Measurements from ENCODE around the gene CCNY. TPM values are rescaled to one million over a fixed set of nuclear protein-coding genes. Genes with fewer than 3 reads are reported as not detected.
A peak's percentile ranks its signal among the peaks of the same experiment; 100 is the strongest.

CCNY gene
- total RNA-seq, result 10 to 100 TPM; 60.9 to 68.1 TPM
- polyA plus RNA-seq (ENCODE audit: insufficient read length in 6 of 6), result 10 to 100 TPM; 79.4 to 87.6 (median 83.5) TPM
- long read RNA-seq, donor 1, transcript CCNY-203 (10 exons, 3,960 nt), result major isoform, 19 of 63 reads
- long read RNA-seq, donor 1, partial matches to known transcripts, result 44 of 63 reads
- long read RNA-seq, donor 1, other reads (novel, unspliced or antisense), result 0 of 63 reads
- long read RNA-seq, donor 2, full-length matches to known transcripts, result 19 of 19 reads
- long read RNA-seq, donor 2, partial matches to known transcripts, result 0 of 19 reads
- long read RNA-seq, donor 2, other reads (novel, unspliced or antisense), result 0 of 19 reads
- long read RNA-seq, donor 3, transcript CCNY-203 (10 exons, 3,960 nt), result major isoform, 11 of 11 reads
- long read RNA-seq, donor 3, partial matches to known transcripts, result 0 of 11 reads
- long read RNA-seq, donor 3, other reads (novel, unspliced or antisense), result 0 of 11 reads
- long read RNA-seq, donor 4, partial matches to known transcripts, result 0 of 2 reads
- long read RNA-seq, donor 4, other reads (novel, unspliced or antisense), result 2 of 2 reads
- long read RNA-seq, donor 5, full-length matches to known transcripts, result 16 of 41 reads
- long read RNA-seq, donor 5, partial matches to known transcripts, result 25 of 41 reads
- long read RNA-seq, donor 5, other reads (novel, unspliced or antisense), result 0 of 41 reads
- long read RNA-seq, donor 6, full-length matches to known transcripts, result 11 of 11 reads
- long read RNA-seq, donor 6, partial matches to known transcripts, result 0 of 11 reads
- long read RNA-seq, donor 6, other reads (novel, unspliced or antisense), result 0 of 11 reads
- long read RNA-seq, donor 7, partial matches to known transcripts, result 0 of 4 reads
- long read RNA-seq, donor 7, other reads (novel, unspliced or antisense), result 0 of 4 reads
- long read RNA-seq, donor 8, full-length matches to known transcripts, result 15 of 27 reads
- long read RNA-seq, donor 8, partial matches to known transcripts, result 12 of 27 reads
- long read RNA-seq, donor 8, other reads (novel, unspliced or antisense), result 0 of 27 reads
- long read RNA-seq, donor 9, result 0 reads
- long read RNA-seq, donor 10, partial matches to known transcripts, result 0 of 3 reads
- long read RNA-seq, donor 10, other reads (novel, unspliced or antisense), result 1 of 3 reads
- long read RNA-seq, donor 11, transcript CCNY-203 (10 exons, 3,960 nt), result major isoform, 25 of 47 reads
- long read RNA-seq, donor 11, partial matches to known transcripts, result 22 of 47 reads
- long read RNA-seq, donor 11, other reads (novel, unspliced or antisense), result 0 of 47 reads
- long read RNA-seq, donor 12, transcript CCNY-203 (10 exons, 3,960 nt), result major isoform, 15 of 15 reads
- long read RNA-seq, donor 12, partial matches to known transcripts, result 0 of 15 reads
- long read RNA-seq, donor 12, other reads (novel, unspliced or antisense), result 0 of 15 reads

DNA sequence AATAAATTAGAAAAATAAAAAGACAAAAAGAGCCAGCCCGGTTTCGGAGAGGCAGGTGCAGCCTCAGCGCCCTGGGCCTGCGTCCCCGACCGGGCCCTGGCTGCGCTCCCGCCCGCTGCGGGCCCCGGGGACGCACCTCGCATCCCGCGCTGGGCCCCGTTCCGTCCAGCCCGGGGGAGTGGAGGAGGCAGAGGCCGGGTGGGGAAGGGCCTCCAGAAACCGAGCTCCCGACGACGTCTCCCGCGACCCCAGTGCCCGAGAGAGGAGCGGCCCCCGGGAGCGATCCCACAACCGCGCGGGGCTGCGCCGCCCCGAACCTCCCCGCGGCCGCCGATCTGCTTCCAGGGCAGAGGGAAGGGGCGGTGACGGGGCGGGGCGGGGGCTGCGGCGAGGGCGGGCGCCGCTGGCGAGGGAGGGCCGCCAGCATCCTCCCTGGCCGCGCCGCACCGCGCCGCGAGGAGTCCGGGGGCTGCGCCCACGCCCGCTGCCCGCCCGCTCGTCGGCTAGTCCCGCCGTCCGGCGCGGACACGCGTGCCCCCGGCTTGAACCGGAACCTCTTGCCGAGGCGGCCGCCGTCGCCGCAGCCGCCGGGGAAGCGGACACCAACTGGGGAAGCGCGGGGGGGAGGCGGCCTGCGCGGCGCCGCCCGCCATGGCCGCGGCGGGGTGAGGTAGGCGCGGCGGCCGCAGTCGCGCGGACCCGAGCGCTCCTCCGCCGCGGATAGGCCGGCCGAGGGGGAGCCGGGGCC, at the start of gene CCNY:
Gene CCNY (plus strand): TSS at position 426 of the 748 bp plus-strand sequence. CDS start 545 bp downstream, outside the sequence.
- Histone ChIP-seq H3K4me1 (peaks cover 26 to 74% of the 10 kb centered on the region in 2 donors), H3K4me3 (peak within 1 kb of the TSS; percentile 87 to 90), H3K27ac (peak within 1 kb of the TSS; percentile 84 to 87), H3K36me3 (no peaks in the 10 kb centered on the region), H3K9me3 (no peaks in the 10 kb centered on the region), H3K27me3 (no peaks in the 10 kb centered on the region)
- ATAC-seq (peak; percentile 86), DNase-seq (peak; percentile 66 to 96 (median 81))
- intact Hi-C loops (cut with DNase I), result no loop called here
- TF ChIP-seq, protein P1, sequence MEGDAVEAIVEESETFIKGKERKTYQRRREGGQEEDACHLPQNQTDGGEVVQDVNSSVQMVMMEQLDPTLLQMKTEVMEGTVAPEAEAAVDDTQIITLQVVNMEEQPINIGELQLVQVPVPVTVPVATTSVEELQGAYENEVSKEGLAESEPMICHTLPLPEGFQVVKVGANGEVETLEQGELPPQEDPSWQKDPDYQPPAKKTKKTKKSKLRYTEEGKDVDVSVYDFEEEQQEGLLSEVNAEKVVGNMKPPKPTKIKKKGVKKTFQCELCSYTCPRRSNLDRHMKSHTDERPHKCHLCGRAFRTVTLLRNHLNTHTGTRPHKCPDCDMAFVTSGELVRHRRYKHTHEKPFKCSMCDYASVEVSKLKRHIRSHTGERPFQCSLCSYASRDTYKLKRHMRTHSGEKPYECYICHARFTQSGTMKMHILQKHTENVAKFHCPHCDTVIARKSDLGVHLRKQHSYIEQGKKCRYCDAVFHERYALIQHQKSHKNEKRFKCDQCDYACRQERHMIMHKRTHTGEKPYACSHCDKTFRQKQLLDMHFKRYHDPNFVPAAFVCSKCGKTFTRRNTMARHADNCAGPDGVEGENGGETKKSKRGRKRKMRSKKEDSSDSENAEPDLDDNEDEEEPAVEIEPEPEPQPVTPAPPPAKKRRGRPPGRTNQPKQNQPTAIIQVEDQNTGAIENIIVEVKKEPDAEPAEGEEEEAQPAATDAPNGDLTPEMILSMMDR (IDR thresholded peaks at IDR 0.05), result no peak

DNA sequence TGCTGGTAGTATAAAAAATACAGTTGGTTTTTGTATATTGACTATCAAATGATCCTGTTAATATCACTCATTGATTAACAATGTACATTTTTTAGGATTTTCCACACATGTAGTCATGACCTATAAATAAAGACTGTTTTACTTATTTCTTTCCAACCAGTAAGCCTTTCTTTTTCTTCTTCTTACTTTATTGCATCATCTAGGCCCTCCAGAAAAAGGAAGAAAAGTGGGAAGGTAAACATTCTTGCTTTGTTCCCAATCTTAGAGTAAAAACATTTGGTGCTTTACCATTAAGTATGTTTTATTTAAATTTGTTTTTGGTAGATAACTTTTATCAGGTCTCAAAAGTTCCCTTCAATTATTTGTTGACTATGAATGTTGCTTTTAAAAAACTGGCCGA, 47.1 kb upstream of the CCNY start:
- Histone ChIP-seq H3K27me3 (no peaks in the 10 kb centered on the region), H3K36me3 (no peaks in the 10 kb centered on the region), H3K27ac (no peak overlapping the region), H3K4me3 (no peak overlapping the region), H3K9me3 (no peaks in the 10 kb centered on the region), H3K4me1 (no peaks in the 10 kb centered on the region)
- no peak for DNase-seq
- TF ChIP-seq, protein P1 (IDR thresholded peaks at IDR 0.05), result no peak
- intact Hi-C loops (cut with DNase I), result no loop called here
- no peak for ATAC-seq

DNA sequence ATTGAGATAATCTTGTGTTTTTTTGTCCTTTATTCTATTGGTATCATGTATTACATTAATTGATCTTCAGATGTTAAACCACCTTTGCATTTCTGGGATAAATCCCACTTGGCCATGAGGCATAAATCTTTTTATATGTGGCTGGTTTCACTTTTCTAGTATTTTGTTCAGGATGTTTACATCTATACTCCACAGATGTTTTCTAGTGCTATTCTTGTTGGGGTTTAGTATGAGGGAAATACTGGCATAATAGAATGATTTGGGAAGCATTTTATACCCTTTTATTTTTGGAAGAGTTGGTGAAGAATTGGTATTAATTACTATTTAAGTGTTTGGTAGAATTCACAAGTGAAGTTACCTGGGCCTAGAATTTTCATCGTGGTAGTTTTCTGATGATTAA, 41.8 kb upstream of the CCNY start:
- Histone ChIP-seq H3K27ac (no peak overlapping the region), H3K4me1 (no peaks in the 10 kb centered on the region), H3K4me3 (no peak overlapping the region), H3K9me3 (peaks cover 0 to 3% of the 10 kb centered on the region in 2 donors), H3K36me3 (no peaks in the 10 kb centered on the region), H3K27me3 (no peaks in the 10 kb centered on the region)
- intact Hi-C loops (cut with DNase I), result no loop called here
- TF ChIP-seq, protein P1 (IDR thresholded peaks at IDR 0.05), result no peak
- DNase-seq, result no peak
- no peak for ATAC-seq

DNA sequence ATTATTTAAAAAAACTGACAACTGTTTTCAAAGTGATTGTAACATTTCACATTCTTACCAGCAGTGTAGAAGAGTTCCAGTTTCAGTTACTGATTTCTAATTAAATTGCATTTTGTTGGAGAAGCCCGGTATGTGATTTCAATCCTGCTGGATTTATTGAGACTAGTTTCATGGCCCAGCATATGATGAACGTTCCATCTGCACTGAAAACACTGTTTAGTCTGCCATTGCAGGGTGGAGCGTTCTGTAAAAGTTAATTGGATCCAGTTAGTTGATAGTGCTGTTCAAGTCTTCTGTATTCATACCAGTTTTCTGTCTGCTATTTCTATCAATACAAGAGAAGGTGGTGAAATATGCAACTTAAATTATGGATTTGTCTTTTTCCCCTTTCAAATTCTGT, 37.3 kb upstream of the CCNY start:
- Histone ChIP-seq H3K27ac (no peak overlapping the region), H3K27me3 (no peaks in the 10 kb centered on the region), H3K4me1 (no peaks in the 10 kb centered on the region), H3K9me3 (peaks cover 0 to 3% of the 10 kb centered on the region in 2 donors), H3K4me3 (no peak overlapping the region), H3K36me3 (no peaks in the 10 kb centered on the region)
- TF ChIP-seq, protein P1 (IDR thresholded peaks at IDR 0.05), result no peak
- intact Hi-C loops (cut with DNase I), result no loop called here
- ATAC-seq (no peak), DNase-seq (no peak)
